Spleen (tissue), 11 donors: Measurements from ENCODE around the gene SRP14. TPM values are rescaled to one million over a fixed set of nuclear protein-coding genes. Genes with fewer than 3 reads are reported as not detected.

Experiments used
- DNase-seq: peaks from one replicate; pipeline ENCODE4 v3.0.0-alpha.2; 2020
- H3K27ac ChIP-seq, 8 donors: fragments of 200-600 bp; sonication (generic) in 7 of 8; 1 replicate in 4 of 8; 2 replicates in 4 of 8; pipeline versions ENCODE4 v1.5.0 to v1.8.0; 2016 to 2021; ENCODE audit warnings: inconsistent platforms in 4 of 8, mild to moderate bottlenecking in 4 of 8, moderate library complexity in 1 of 8
- H3K27me3 ChIP-seq, 7 donors: fragments of 200-600 bp; sonication (generic) in 6 of 7; replicated peaks in 1 of 7; 1 replicate in 4 of 7; 2 replicates in 3 of 7; pipeline versions ENCODE4 v1.5.0 to v1.8.0; 2016 to 2021; ENCODE audit warnings: inconsistent platforms in 3 of 7, mild to moderate bottlenecking in 1 of 7
- H3K36me3 ChIP-seq, 6 donors: fragments of 200-600 bp; sonication (generic) in 5 of 6; 1 replicate in 4 of 6; 2 replicates in 2 of 6; pipeline versions ENCODE4 v1.5.0 to v1.8.0; 2016 to 2021; ENCODE audit warnings: inconsistent platforms in 2 of 6
- H3K4me1 ChIP-seq, 6 donors: fragments of 200-600 bp; sonication (generic) in 5 of 6; 1 replicate in 3 of 6; 2 replicates in 3 of 6; pipeline versions ENCODE4 v1.5.0 to v1.8.0; 2016 to 2021; ENCODE audit warnings: inconsistent platforms in 3 of 6
- H3K4me3 ChIP-seq, 8 donors: fragments of 200-600 bp; sonication (generic) in 7 of 8; 1 replicate in 4 of 8; 2 replicates in 4 of 8; pipeline versions ENCODE4 v1.5.0 to v1.8.0; 2016 to 2021; ENCODE audit warnings: inconsistent platforms in 4 of 8, mild to moderate bottlenecking in 4 of 8, moderate library complexity in 2 of 8
- H3K9me3 ChIP-seq, 8 donors: fragments of 200-600 bp; sonication (generic) in 7 of 8; 1 replicate in 4 of 8; 2 replicates in 4 of 8; pipeline versions ENCODE4 v1.5.0 to v1.8.0; 2016 to 2021; ENCODE audit warnings: inconsistent platforms in 4 of 8
- POLR2A ChIP-seq, 3 donors: fragments of 450-650 bp; IDR thresholded peaks; one replicate each; pipeline ENCODE4 v1.5.1; 2017; ENCODE audit warnings: antibody characterized with exemption in 3 of 3, mild to moderate bottlenecking in 1 of 3
- POLR2AphosphoS5 ChIP-seq, 3 donors: sonication (generic); formaldehyde crosslinking; IDR thresholded peaks; one replicate each; pipeline ENCODE4 v1.5.1; 2017; ENCODE audit warnings: antibody characterized with exemption in 3 of 3
- WGBS, 5 donors: extraction: QIAGEN DNeasy Blood & Tissue Kit in 3 of 5; methylation state at CpG; one replicate each; pipeline versions ENCODE4 v1.1.5 to v1.1.7; 2013 to 2018; 5-methylcytosine and 5-hydroxymethylcytosine counted together
- intact Hi-C: fragments of 100-400 bp; cut with DNase I; formaldehyde crosslinking; loops from one replicate; pipeline ENCODE4 v1.15.0; 2023; ENCODE audit warnings: low total_unique reads
- polyA plus RNA-seq, 3 donors: library from polyadenylated mRNA; stranded (reverse); fragments of 200-250 nt; gene quantifications; one replicate each; pipeline ENCODE4 v1.2.1, GENCODE V29; 2013
- total RNA-seq, 7 donors: library from RNA; depleted of rRNA in 3 of 7; stranded (reverse); fragments of >200 nt in 3 of 7; fragmentation: NEBNext Ultra II Directional in 4 of 7; extraction: Animal tissue kit (Norgen Biotek cat#: 25700) in 4 of 7; gene quantifications; one replicate each; pipeline versions ENCODE4 v1.1.0 to v1.2.1, GENCODE V29; 2016 to 2021
- TF ChIP-seq, protein P1 (sequence below), 11 experiments: fragments of 200-600 bp in 7 of 11; fragments of 450-650 bp in 4 of 11; sonication (generic) in 4 of 11; IDR thresholded peaks in 8 of 11; conservative IDR thresholded peaks in 3 of 11; 1 replicate in 7 of 11; 2 replicates in 4 of 11; pipeline versions ENCODE4 v1.4.0 to v1.8.0; 2016 to 2021; ENCODE audit warnings: antibody characterized with exemption in 11 of 11, inconsistent platforms in 4 of 11, mild to moderate bottlenecking in 1 of 11
- donor health status: healthy with polysubstance abuse.
- donor health status: DM: no; HTN: no; CAD: no; lungs with moderate emphysema.
- donor health status: DM: no; HTN: no; CAD: no.
- donor health status: Bipolar disorder and iron deficiency.
- donor health status: healthy.
- donor health status: DM: no; HTN: no; CAD: no.
- donor health status: DM: yes; HTN: yes; CAD: no.

Gene SRP14
- total and polyA plus RNA-seq, 10 donors = 109 to 356 (median 185) TPM

DNA sequence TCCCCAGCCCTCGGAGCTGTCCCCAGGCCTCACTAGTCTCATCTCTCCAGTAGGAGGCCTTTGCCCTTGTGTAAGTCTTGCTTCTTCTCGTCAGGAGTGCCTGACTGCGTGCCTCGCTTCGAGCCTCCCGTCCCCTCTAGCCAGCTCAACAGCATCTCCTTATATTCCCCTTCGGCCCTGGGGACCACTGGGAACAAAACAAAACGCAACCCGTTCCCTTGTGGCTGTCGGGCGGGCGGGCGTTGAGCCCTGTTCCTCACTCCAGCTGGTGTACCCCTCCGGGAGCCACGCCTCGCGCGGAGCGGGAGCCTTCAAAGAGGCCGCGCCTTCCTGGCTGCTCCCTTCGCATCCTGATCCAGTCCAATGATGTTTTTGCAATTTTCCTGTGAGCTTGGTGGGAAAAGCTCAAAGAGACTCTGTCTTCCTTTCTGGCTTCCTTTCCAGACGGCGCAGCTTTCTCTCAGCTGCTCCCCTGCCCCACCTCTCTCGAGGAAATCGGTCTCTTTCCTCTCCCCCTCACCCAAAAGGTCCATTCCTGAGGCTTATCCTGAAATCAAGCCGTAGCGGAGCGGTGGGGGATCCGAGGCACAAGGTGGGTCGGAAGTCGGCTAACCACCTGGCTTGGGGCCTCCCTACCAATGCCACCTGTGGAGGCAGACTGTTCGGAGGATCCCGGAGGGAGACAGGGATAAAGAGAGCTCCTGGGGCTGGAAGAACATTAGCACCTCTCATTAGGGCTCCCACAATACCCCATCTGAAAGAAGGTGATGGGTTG, 33.4 kb upstream of the SRP14 start:
- DNase-seq = peak; percentile 69
- H3K36me3 ChIP-seq = no peaks in the 10 kb centered on the region
- no peak overlapping the region for H3K27ac ChIP-seq
- WGBS, 5 donors = 61 to 88% (median 78%) methylated on average over 34 of the region's 34 CpGs
- peak in 1 of 3 donors; percentile 8 for TF ChIP-seq POLR2AphosphoS5 (IDR thresholded peaks at IDR 0.05)
- TF ChIP-seq, protein P1, sequence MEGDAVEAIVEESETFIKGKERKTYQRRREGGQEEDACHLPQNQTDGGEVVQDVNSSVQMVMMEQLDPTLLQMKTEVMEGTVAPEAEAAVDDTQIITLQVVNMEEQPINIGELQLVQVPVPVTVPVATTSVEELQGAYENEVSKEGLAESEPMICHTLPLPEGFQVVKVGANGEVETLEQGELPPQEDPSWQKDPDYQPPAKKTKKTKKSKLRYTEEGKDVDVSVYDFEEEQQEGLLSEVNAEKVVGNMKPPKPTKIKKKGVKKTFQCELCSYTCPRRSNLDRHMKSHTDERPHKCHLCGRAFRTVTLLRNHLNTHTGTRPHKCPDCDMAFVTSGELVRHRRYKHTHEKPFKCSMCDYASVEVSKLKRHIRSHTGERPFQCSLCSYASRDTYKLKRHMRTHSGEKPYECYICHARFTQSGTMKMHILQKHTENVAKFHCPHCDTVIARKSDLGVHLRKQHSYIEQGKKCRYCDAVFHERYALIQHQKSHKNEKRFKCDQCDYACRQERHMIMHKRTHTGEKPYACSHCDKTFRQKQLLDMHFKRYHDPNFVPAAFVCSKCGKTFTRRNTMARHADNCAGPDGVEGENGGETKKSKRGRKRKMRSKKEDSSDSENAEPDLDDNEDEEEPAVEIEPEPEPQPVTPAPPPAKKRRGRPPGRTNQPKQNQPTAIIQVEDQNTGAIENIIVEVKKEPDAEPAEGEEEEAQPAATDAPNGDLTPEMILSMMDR (IDR thresholded peaks at IDR 0.05 in 8 of 11, conservative IDR thresholded peaks at IDR 0.05 in 3 of 11) = no peak
- H3K27me3 ChIP-seq = no peaks in the 10 kb centered on the region
- H3K9me3 ChIP-seq = no peaks in the 10 kb centered on the region
- peaks cover 0 to 50% (median 18%) of the 10 kb centered on the region in 6 donors for H3K4me1 ChIP-seq
- intact Hi-C loops = no loop called here
- no peak overlapping the region for H3K4me3 ChIP-seq

DNA sequence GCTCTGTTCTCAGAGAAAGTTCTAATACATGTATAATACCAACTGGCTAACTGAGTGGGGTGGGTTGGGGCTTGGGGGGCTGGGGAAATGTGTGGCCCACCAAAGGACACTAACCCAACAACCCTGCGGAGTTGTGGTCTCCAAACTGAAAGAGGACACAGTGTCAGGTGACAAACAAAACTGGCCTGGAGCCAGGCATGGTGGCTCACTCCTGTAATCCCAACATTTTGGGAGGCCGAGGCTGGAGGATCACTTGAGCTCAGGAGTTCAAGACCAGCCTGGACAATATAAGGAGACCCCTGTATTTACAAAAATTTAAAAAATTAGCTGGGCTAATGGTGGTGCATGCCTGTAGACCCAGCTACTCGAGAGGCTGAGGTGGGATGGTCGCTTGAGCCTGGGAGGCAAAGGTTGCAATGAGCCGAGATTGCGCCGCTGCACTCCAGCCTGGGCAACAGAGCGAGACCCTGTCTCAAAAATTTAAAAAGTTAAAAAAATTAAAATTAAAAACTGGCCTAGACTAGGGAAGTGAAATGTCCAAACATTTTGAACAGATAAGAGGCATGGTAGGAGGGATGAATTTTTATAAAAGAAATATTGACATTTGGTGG, 31.7 kb upstream of the SRP14 start:
- Histone ChIP-seq H3K36me3 (peaks cover 0 to under 1% (median 0%) of the 10 kb centered on the region in 6 donors), H3K27me3 (no peaks in the 10 kb centered on the region), H3K4me3 (no peak overlapping the region), H3K4me1 (peaks cover 0 to 49% (median 18%) of the 10 kb centered on the region in 6 donors), H3K27ac (peak overlapping the region in 4 of 8 donors; percentile 62 to 80 (median 75)), H3K9me3 (no peaks in the 10 kb centered on the region)
- intact Hi-C loops = no loop called here
- 93 to 98% (median 95%) methylated on average over 8 of the region's 8 CpGs for WGBS, 5 donors
- peak; percentile 38 for DNase-seq
- TF ChIP-seq POLR2A (IDR thresholded peaks at IDR 0.05) = no peak
- TF ChIP-seq, protein P1 (IDR thresholded peaks at IDR 0.05 in 8 of 11, conservative IDR thresholded peaks at IDR 0.05 in 3 of 11) = no peak
- TF ChIP-seq POLR2AphosphoS5 (IDR thresholded peaks at IDR 0.05) = no peak

DNA sequence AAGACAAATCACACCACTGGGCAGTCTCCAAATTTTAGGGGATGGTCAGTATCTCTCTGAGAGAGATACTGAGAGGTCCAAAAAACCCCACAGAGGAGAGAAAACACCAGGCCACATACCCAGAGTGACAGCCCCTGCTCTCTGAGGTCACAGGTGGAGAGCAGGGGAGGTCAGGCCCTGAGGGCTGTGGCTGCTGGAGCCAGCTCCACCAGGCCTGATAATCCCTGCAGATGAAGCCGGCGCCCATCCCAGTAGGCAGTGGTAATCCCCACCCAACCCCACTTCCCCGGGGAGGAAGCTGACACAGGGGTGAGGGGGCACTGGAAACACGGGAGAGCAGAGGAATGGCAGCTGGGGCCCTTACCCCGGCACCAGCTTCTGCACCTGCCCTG, 31.2 kb upstream of the SRP14 start:
- no peaks in the 10 kb centered on the region for H3K27me3 ChIP-seq
- peaks cover 0 to 43% (median 18%) of the 10 kb centered on the region in 6 donors for H3K4me1 ChIP-seq
- H3K4me3 ChIP-seq = no peak overlapping the region
- peak overlapping the region in 5 of 8 donors; percentile 62 to 80 (median 75) for H3K27ac ChIP-seq
- TF ChIP-seq POLR2AphosphoS5 (IDR thresholded peaks at IDR 0.05) (no peak), POLR2A (IDR thresholded peaks at IDR 0.05) (no peak)
- TF ChIP-seq, protein P1 (IDR thresholded peaks at IDR 0.05 in 8 of 11, conservative IDR thresholded peaks at IDR 0.05 in 3 of 11) = no peak
- intact Hi-C loops = no loop called here
- 43 to 73% (median 71%) methylated on average over 5 of the region's 5 CpGs for WGBS, 5 donors
- H3K36me3 ChIP-seq = peaks cover 0 to 6% (median 0%) of the 10 kb centered on the region in 6 donors
- DNase-seq = peak; percentile 73
- H3K9me3 ChIP-seq = no peaks in the 10 kb centered on the region
